A549 (cell line): ENCODE measurements around the gene PRKN. TPM values are rescaled to one million over a fixed set of nuclear protein-coding genes. Genes with fewer than 3 reads are reported as not detected.

Source experiments
- ATAC-seq, 2 experiments: fragments of 200-7000 bp in 1 of 2; fragments of >200 bp in 1 of 2; cut with Nextera tagmentation in 1 of 2; cut with Tn5 transposase in 1 of 2; 3 replicates each; pipeline versions ENCODE4 v1.8.0 to v1.9.1; 2018 to 2020; ENCODE audit warnings: mild to moderate bottlenecking in 1 of 2, moderate library complexity in 1 of 2
- CTCF ChIA-PET: fragments of 300-600 bp; sonication (Branson Sonifier 250); formaldehyde crosslinking; extraction: SDS; loops from one replicate; lab custom pipeline; 2021; ENCODE audit warnings: antibody characterized with exemption, inconsistent platforms; lab: Yijun Ruan, JAX
- POLR2A ChIA-PET: fragments of 350-600 bp; formaldehyde crosslinking; extraction: SDS; loops from one replicate; lab custom pipeline; 2021; ENCODE audit warnings: antibody characterized with exemption, inconsistent platforms; lab: Yijun Ruan, JAX
- DNase-seq, 2 experiments: peaks; one replicate each; pipeline versions ENCODE4 v3.0.0 to v3.0.0-alpha.2; 2011 to 2016; ENCODE audit warnings: low read depth in 1 of 2, low spot score in 1 of 2
- FAIRE-seq: peaks from 2 replicates; lab custom pipeline; 2011; peaks lifted over from hg19 to GRCh38; lab: Jason Lieb, UNC
- H3K27ac ChIP-seq, 2 experiments: fragments of >200 bp; sonication (Bioruptor Twin); formaldehyde crosslinking; 3 replicates each; pipeline ENCODE4 v1.5.1; 2016 to 2017
- H3K4me1 ChIP-seq: fragments of >200 bp; sonication (Bioruptor Twin); formaldehyde crosslinking; 3 replicates; pipeline ENCODE4 v1.6.1; 2016
- H3K4me2 ChIP-seq: fragments of >200 bp; sonication (Bioruptor Twin); formaldehyde crosslinking; 3 replicates; pipeline ENCODE4 v1.6.1; 2016
- H3K4me3 ChIP-seq: fragments of >200 bp; sonication (Bioruptor Twin); formaldehyde crosslinking; 3 replicates; pipeline ENCODE4 v1.5.1; 2016
- H3K9me3 ChIP-seq: fragments of >200 bp; sonication (Bioruptor Twin); formaldehyde crosslinking; 3 replicates; pipeline ENCODE4 v1.6.1; 2016
- CBX2 ChIP-seq: fragments of 200-600 bp; sonication (generic); IDR thresholded peaks from 2 replicates; pipeline ENCODE4 v1.6.1; 2016; ENCODE audit warnings: low read depth, mild to moderate bottlenecking, borderline replicate concordance
- CBX8 ChIP-seq: fragments of 200-600 bp; sonication (generic); IDR thresholded peaks from 2 replicates; pipeline ENCODE4 v1.6.1; 2016
- EP300 ChIP-seq, 2 experiments: fragments of >200 bp; sonication (Bioruptor Twin); formaldehyde crosslinking; IDR thresholded peaks; 2 replicates in 1 of 2; 3 replicates in 1 of 2; pipeline ENCODE4 v1.6.1; 2016 to 2017
- ESRRA ChIP-seq: fragments of 150-350 bp; IDR thresholded peaks from 2 replicates; pipeline ENCODE4 v1.6.1; 2014; ENCODE audit warnings: mild to moderate bottlenecking, low read length, borderline replicate concordance
- HDAC2 ChIP-seq: fragments of 200-600 bp; sonication (generic); IDR thresholded peaks from 2 replicates; pipeline ENCODE4 v1.6.1; 2016
- HEYL ChIP-seq: fragments of 250-450 bp; sonication (Bioruptor Pico); IDR thresholded peaks from 2 replicates; pipeline ENCODE4 v1.8.0; 2021; ENCODE audit warnings: mild to moderate bottlenecking, moderate library complexity
- KDM5A ChIP-seq: fragments of 200-600 bp; sonication (generic); IDR thresholded peaks from 2 replicates; pipeline ENCODE4 v1.6.1; 2016; ENCODE audit warnings: antibody characterized with exemption, mild to moderate bottlenecking
- MAZ ChIP-seq: fragments of 150-350 bp; IDR thresholded peaks from 2 replicates; pipeline ENCODE4 v1.6.1; 2014; ENCODE audit warnings: antibody characterized with exemption, low read depth, low read length, borderline replicate concordance
- NPAS2 ChIP-seq: fragments of 250-450 bp; sonication (Bioruptor Pico); IDR thresholded peaks from 2 replicates; pipeline ENCODE4 v1.8.0; 2022; ENCODE audit warnings: mild to moderate bottlenecking, moderate library complexity, borderline replicate concordance
- NR3C1 ChIP-seq: fragments of >200 bp; sonication (Bioruptor Twin); formaldehyde crosslinking; IDR thresholded peaks from 3 replicates; pipeline ENCODE4 v1.6.1; 2017
- RARB ChIP-seq: fragments of 250-450 bp; sonication (Bioruptor Pico); IDR thresholded peaks from 2 replicates; pipeline ENCODE4 v1.8.0; 2021; ENCODE audit warnings: mild to moderate bottlenecking, moderate library complexity
- RCOR1 ChIP-seq: fragments of 150-350 bp; IDR thresholded peaks from 2 replicates; pipeline ENCODE4 v1.6.1; 2014; ENCODE audit warnings: antibody characterized with exemption, low read length, low read depth
- SMC3 ChIP-seq: fragments of >200 bp; sonication (Bioruptor Twin); formaldehyde crosslinking; IDR thresholded peaks from 3 replicates; pipeline ENCODE4 v1.6.1; 2018; ENCODE audit warnings: inconsistent platforms
- TFCP2L1 ChIP-seq: fragments of 250-450 bp; sonication (Bioruptor Pico); IDR thresholded peaks from 2 replicates; pipeline ENCODE4 v1.5.0; 2021; ENCODE audit warnings: mild to moderate bottlenecking
- ZSCAN20 ChIP-seq: fragments of 250-450 bp; sonication (Bioruptor Pico); IDR thresholded peaks from 2 replicates; pipeline ENCODE4 v1.8.0; 2022; ENCODE audit warnings: mild to moderate bottlenecking, moderate library complexity
- WGBS: methylation state at CpG from one replicate; pipeline ENCODE4 v1.1.6; 2017; ENCODE audit errors: missing lambda C conversion rate; 5-methylcytosine and 5-hydroxymethylcytosine counted together
- polyA plus RNA-seq, 4 experiments: library from polyadenylated mRNA; depleted of rRNA in 3 of 4; stranded (reverse); fragments of >200 nt; fragmentation: RNase III in 1 of 4; extraction: RNeasy Plus Mini Kit Qiagen cat#74134 plus additional on column Dnase treatment in 1 of 4; gene quantifications; 2 replicates in 3 of 4; 3 replicates in 1 of 4; pipeline ENCODE4 v1.2.3, GENCODE V29; 2011 to 2017
- TF ChIP-seq, protein P1 (sequence below): fragments of 450-650 bp; IDR thresholded peaks from 2 replicates; pipeline ENCODE4 v1.6.1; 2014; ENCODE audit warnings: antibody characterized with exemption
- TF ChIP-seq, protein P2 (sequence below): IDR thresholded peaks from 2 replicates; pipeline ENCODE4 v1.6.1; 2012
- TF ChIP-seq, protein P3 (sequence below): fragments of 200-600 bp; sonication (generic); IDR thresholded peaks from 2 replicates; pipeline ENCODE4 v1.6.1; 2016; ENCODE audit warnings: antibody characterized with exemption, mild to moderate bottlenecking, moderate library complexity
- TF ChIP-seq, protein P4 (sequence below): fragments of 250-450 bp; sonication (Bioruptor Pico); IDR thresholded peaks from 2 replicates; pipeline ENCODE4 v1.5.0; 2021; ENCODE audit warnings: mild to moderate bottlenecking, moderate library complexity, borderline replicate concordance

The PRKN gene
- polyA plus RNA-seq, 2 of the 4 experiments (the other 2 are of a cell fraction) = 0.36 to 0.39 TPM

DNA sequence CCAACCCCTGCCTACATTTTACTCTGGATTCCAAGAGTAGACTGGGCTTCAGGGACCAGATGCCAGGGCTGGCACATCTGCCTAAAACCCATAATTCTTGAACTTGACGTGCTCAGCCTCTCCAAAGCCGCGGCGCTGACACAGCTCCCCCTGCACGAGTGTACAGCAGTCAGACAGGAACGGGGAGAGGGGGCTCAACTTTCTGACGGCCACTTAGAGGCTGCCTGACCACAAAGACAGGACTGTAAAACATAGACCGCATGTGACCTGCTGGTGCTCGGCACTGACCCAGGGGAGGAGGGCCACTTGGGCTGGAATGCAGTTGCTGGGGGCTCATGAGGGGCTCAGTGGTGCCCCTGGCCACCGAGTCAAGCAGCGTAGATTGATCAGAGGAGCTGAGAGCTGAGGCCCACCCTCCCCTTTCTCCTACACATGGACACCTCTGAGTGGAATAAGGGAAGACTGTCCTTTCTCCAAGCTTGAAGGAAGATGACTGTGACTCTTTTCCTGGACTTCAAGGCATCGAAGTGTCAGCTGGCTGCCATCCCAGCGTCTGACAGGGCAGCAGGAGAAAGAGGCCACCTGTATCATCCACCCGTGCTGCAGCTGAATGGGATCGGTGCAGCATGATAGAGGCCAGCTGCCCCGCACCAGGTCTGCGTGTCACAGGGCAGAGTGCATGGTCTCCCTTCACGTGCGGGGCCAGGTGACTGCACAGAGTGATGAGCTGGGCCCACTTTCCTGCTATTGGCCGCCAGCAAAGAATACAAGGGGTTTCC is 1282.4 kb downstream of the PRKN start:
- POLR2A ChIA-PET = no interaction called here
- no peak for ATAC-seq
- H3K4me1 ChIP-seq = no peaks in the 10 kb centered on the region; the same call in 2 of the 3 replicates
- H3K4me3 ChIP-seq = no peak overlapping the region
- H3K27ac ChIP-seq = no peak overlapping the region
- no peak for TF ChIP-seq CBX2
- TF ChIP-seq RARB (CRISPR knock-in tag) = no peak
- TF ChIP-seq, protein P1, sequence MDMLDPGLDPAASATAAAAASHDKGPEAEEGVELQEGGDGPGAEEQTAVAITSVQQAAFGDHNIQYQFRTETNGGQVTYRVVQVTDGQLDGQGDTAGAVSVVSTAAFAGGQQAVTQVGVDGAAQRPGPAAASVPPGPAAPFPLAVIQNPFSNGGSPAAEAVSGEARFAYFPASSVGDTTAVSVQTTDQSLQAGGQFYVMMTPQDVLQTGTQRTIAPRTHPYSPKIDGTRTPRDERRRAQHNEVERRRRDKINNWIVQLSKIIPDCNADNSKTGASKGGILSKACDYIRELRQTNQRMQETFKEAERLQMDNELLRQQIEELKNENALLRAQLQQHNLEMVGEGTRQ = no peak
- TF ChIP-seq CBX8 = no peak
- TF ChIP-seq NR3C1 = no peak
- no peak for TF ChIP-seq HDAC2
- TF ChIP-seq KDM5A = no peak
- no peak for TF ChIP-seq MAZ
- TF ChIP-seq, protein P2, sequence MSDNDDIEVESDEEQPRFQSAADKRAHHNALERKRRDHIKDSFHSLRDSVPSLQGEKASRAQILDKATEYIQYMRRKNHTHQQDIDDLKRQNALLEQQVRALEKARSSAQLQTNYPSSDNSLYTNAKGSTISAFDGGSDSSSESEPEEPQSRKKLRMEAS = no peak
- TF ChIP-seq EP300 (IDR thresholded peaks at IDR 0.05) = no peak
- TF ChIP-seq, protein P3, sequence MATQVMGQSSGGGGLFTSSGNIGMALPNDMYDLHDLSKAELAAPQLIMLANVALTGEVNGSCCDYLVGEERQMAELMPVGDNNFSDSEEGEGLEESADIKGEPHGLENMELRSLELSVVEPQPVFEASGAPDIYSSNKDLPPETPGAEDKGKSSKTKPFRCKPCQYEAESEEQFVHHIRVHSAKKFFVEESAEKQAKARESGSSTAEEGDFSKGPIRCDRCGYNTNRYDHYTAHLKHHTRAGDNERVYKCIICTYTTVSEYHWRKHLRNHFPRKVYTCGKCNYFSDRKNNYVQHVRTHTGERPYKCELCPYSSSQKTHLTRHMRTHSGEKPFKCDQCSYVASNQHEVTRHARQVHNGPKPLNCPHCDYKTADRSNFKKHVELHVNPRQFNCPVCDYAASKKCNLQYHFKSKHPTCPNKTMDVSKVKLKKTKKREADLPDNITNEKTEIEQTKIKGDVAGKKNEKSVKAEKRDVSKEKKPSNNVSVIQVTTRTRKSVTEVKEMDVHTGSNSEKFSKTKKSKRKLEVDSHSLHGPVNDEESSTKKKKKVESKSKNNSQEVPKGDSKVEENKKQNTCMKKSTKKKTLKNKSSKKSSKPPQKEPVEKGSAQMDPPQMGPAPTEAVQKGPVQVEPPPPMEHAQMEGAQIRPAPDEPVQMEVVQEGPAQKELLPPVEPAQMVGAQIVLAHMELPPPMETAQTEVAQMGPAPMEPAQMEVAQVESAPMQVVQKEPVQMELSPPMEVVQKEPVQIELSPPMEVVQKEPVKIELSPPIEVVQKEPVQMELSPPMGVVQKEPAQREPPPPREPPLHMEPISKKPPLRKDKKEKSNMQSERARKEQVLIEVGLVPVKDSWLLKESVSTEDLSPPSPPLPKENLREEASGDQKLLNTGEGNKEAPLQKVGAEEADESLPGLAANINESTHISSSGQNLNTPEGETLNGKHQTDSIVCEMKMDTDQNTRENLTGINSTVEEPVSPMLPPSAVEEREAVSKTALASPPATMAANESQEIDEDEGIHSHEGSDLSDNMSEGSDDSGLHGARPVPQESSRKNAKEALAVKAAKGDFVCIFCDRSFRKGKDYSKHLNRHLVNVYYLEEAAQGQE = no peak
- TF ChIP-seq, protein P4, sequence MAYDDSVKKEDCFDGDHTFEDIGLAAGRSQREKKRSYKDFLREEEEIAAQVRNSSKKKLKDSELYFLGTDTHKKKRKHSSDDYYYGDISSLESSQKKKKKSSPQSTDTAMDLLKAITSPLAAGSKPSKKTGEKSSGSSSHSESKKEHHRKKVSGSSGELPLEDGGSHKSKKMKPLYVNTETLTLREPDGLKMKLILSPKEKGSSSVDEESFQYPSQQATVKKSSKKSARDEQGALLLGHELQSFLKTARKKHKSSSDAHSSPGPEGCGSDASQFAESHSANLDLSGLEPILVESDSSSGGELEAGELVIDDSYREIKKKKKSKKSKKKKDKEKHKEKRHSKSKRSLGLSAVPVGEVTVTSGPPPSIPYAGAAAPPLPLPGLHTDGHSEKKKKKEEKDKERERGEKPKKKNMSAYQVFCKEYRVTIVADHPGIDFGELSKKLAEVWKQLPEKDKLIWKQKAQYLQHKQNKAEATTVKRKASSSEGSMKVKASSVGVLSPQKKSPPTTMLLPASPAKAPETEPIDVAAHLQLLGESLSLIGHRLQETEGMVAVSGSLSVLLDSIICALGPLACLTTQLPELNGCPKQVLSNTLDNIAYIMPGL = no peak
- TF ChIP-seq, all 56 proteins: peak for 0
- 79% methylated on average over 11 of the region's 20 CpGs for whole genome bisulfite sequencing
- FAIRE-seq (no peak), DNase-seq (no peak)
- no peak overlapping the region for H3K4me2 ChIP-seq
- CTCF ChIA-PET = interaction anchor here (2.7 kb wide), 1 partner anchor 27 kb away, joined by 13 read pairs; no protein-coding TSS in a partner anchor
- H3K9me3 ChIP-seq = no peaks in the 10 kb centered on the region

DNA sequence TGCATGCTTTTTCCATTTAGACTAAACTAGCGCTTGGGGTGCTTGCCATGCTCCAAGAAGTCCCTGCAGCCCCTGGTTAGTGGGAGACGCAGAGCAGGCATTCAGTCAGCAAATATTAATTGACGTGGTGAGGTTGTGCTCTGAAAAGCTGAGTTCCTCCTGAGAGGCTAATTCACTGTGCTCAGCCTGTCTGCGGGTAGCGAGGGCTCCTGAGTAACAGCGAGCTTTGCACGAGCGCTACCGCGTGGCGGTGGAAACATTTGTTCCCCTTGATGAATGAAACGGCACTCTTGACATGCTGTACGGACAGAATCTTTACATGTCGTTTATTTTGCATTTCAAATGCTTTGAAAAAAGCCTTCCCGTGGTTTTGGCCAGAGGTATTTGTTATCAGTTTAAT is 1283.1 kb downstream of the PRKN start:
- ChIA-PET CTCF (interaction anchor here (0.9 kb wide), 1 partner anchor 12 kb away, joined by 5 read pairs; no protein-coding TSS in a partner anchor), POLR2A (no interaction called here)
- no peak for ATAC-seq
- Histone ChIP-seq H3K4me1 (peaks cover 2% of the 10 kb centered on the region), H3K9me3 (no peaks in the 10 kb centered on the region), H3K27ac (no peak overlapping the region; a peak in 1 of 6 replicates), H3K4me3 (no peak overlapping the region), H3K4me2 (no peak overlapping the region)
- no peak for FAIRE-seq
- DNase-seq = no peak
- TF ChIP-seq CBX2 (no peak), NPAS2 (CRISPR knock-in tag) (no peak), ZSCAN20 (CRISPR knock-in tag) (no peak), EP300 (IDR thresholded peaks at IDR 0.05) (no peak), SMC3 (no peak), ESRRA (no peak), CBX8 (no peak), NR3C1 (no peak), HEYL (CRISPR knock-in tag) (no peak), TFCP2L1 (CRISPR knock-in tag) (no peak), RCOR1 (no peak)
- WGBS = 90% methylated on average over 15 of the region's 15 CpGs
